Heart left ventricle (tissue), 16 donors: ENCODE measurements around the gene ITPR3. TPM values are rescaled to one million over a fixed set of nuclear protein-coding genes. Genes with fewer than 3 reads are reported as not detected.

ENCODE experiments used
- ATAC-seq, 4 donors: fragments of 200-7000 bp; cut with Tn5 transposase; one replicate each; pipeline ENCODE4 v1.9.1; 2020 to 2022; ENCODE audit warnings: moderate library complexity in 4 of 4, mild to moderate bottlenecking in 3 of 4, moderate number of reproducible peaks in 1 of 4
- DNase-seq, 5 donors: peaks; one replicate each; pipeline ENCODE4 v3.0.0-alpha.2; 2020
- H3K27ac ChIP-seq, 12 donors: fragments of 200-600 bp; sonication (generic) in 4 of 12; one replicate each; pipeline versions ENCODE4 v1.5.0 to v1.8.0; 2016 to 2022; ENCODE audit warnings: mild to moderate bottlenecking in 2 of 12
- H3K27me3 ChIP-seq, 9 donors: fragments of 200-600 bp; sonication (generic) in 2 of 9; one replicate each; pipeline versions ENCODE4 v1.5.1 to v1.8.0; 2016 to 2022; ENCODE audit warnings: mild to moderate bottlenecking in 3 of 9
- H3K36me3 ChIP-seq, 9 donors: fragments of 200-600 bp; sonication (generic) in 2 of 9; one replicate each; pipeline versions ENCODE4 v1.5.0 to v1.8.0; 2018 to 2022; ENCODE audit warnings: mild to moderate bottlenecking in 2 of 9
- H3K4me1 ChIP-seq, 12 donors: fragments of 200-600 bp; sonication (generic) in 4 of 12; one replicate each; pipeline versions ENCODE4 v1.5.0 to v1.8.0; 2016 to 2022; ENCODE audit warnings: mild to moderate bottlenecking in 3 of 12
- H3K4me3 ChIP-seq, 12 donors: fragments of 200-600 bp; sonication (generic) in 4 of 12; one replicate each; pipeline versions ENCODE4 v1.5.0 to v1.8.0; 2017 to 2022; ENCODE audit warnings: mild to moderate bottlenecking in 9 of 12, moderate library complexity in 4 of 12
- H3K9me3 ChIP-seq, 12 donors: fragments of 200-600 bp; sonication (generic) in 4 of 12; one replicate each; pipeline versions ENCODE4 v1.5.0 to v1.8.0; 2016 to 2022; ENCODE audit warnings: mild to moderate bottlenecking in 1 of 12
- POLR2A ChIP-seq, 2 donors: fragments of 450-650 bp; IDR thresholded peaks; one replicate each; pipeline ENCODE4 v1.6.1; 2017; ENCODE audit warnings: antibody characterized with exemption in 2 of 2, mild to moderate bottlenecking in 2 of 2, moderate library complexity in 2 of 2
- WGBS, 4 donors: extraction: QIAGEN DNeasy Blood & Tissue Kit in 2 of 4; methylation state at CpG; one replicate each; pipeline versions ENCODE4 v1.1.5 to v1.1.7; 2013 to 2018; 5-methylcytosine and 5-hydroxymethylcytosine counted together
- intact Hi-C, 10 donors: fragments of 100-400 bp; cut with DNase I; formaldehyde crosslinking; loops; one replicate each; pipeline versions ENCODE4 v1.11.1 to v1.14.2; 2022
- polyA plus RNA-seq, 2 donors: library from polyadenylated mRNA; stranded (reverse); fragments of 200-250 nt; gene quantifications; one replicate each; pipeline ENCODE4 v1.2.3, GENCODE V29; 2013
- total RNA-seq, 9 donors: library from RNA; depleted of rRNA in 2 of 9; stranded (reverse); fragments of >200 nt in 2 of 9; fragmentation: NEBNext Ultra II Directional in 3 of 9; extraction: Animal tissue kit (Norgen Biotek cat#: 25700) in 3 of 9; gene quantifications; one replicate each; pipeline versions ENCODE4 v1.1.0 to v1.2.4, GENCODE V29; 2016 to 2023
- TF ChIP-seq, protein P1 (sequence below), 12 donors: fragments of 200-600 bp; sonication (generic) in 4 of 12; IDR thresholded peaks; one replicate each; pipeline versions ENCODE4 v1.5.0 to v1.8.0; 2018 to 2022; ENCODE audit warnings: antibody characterized with exemption in 12 of 12, mild to moderate bottlenecking in 5 of 12
- donor health status: ischemic (EF 13 %, LVEDD 7.1; RV severe dilation, severe dysfunction).
- donor health status: healthy with polysubstance abuse.
- donor health status: DM: no; HTN: yes; CAD: no.
- donor health status: DM: no; HTN: no; CAD: no.
- donor health status: ischemic (EF 25% LVEDD 6.9; RV normal size, moderate dysfunction).
- donor health status: ischemic (EF 25% LVEDD 5.7; RV mildly dilated, moderate dysfunction).
- donor health status: healthy.
- donor health status: DM: yes; HTN: yes; CAD: no.
- donor health status: ischemic (EF 35%, LVEDD 5.7; RV mildly dilated, moderate dysfunction).
- donor health status: nonischemic (EF 11% LVEDD 7.7; RV severe dilation, severe dysfunction).
- donor health status: DM: yes; HTN: yes; CAD: no.
- donor health status: PGD.
- donor health status: ischemic (EF 29% LVEDD 5.4; RV normal size, mild dysfunction).
- donor health status: nonischemic (EF 23%, LVEDD 6.1; RV moderate dilation, normal function).

The ITPR3 gene
- total and polyA plus RNA-seq, 11 donors = 4.8 to 33.5 (median 7.8) TPM

DNA sequence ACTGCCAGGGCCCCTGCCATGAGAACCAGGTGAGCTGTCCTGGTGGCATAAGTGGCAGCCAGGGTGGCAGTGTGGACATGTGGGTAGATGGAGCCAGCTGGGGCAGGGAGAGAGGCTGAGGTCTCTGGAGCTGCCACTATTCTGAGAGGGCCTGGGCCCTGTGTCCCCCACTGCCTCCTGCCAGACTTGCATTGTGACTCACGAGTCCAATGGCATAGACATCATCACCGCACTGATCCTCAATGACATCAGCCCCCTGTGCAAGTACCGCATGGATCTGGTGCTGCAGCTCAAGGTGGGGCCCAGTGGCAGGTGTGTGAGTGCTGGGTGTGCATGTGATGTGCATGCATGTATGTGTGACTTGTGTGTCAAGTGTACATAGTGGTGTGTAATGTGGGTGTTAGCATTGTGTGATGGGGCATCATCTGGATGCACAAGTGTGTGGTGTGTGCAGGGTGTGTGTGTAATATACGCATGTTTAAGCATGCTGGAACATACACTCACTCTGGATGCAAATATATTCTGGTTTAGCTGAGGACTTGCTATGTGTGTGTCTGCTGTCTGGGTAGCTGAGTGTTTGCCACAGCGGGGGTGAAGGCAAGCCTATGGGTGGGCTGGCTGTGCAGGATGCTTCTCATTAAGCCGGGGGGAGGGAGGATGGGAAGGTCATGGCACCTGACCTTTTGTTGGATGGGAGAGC lies 65.3 kb downstream of the ITPR3 start:
- DNase-seq = no peak
- ATAC-seq = no peak
- WGBS, 4 donors = 75 to 86% (median 82%) methylated on average over 6 of the region's 6 CpGs
- Histone ChIP-seq H3K27me3 (no peaks in the 10 kb centered on the region), H3K4me3 (no peak overlapping the region), H3K4me1 (peaks cover 0 to 14% (median 3%) of the 10 kb centered on the region in 12 donors), H3K9me3 (no peaks in the 10 kb centered on the region), H3K36me3 (peaks cover 0 to 87% (median 51%) of the 10 kb centered on the region in 9 donors), H3K27ac (no peak overlapping the region)
- TF ChIP-seq, protein P1, sequence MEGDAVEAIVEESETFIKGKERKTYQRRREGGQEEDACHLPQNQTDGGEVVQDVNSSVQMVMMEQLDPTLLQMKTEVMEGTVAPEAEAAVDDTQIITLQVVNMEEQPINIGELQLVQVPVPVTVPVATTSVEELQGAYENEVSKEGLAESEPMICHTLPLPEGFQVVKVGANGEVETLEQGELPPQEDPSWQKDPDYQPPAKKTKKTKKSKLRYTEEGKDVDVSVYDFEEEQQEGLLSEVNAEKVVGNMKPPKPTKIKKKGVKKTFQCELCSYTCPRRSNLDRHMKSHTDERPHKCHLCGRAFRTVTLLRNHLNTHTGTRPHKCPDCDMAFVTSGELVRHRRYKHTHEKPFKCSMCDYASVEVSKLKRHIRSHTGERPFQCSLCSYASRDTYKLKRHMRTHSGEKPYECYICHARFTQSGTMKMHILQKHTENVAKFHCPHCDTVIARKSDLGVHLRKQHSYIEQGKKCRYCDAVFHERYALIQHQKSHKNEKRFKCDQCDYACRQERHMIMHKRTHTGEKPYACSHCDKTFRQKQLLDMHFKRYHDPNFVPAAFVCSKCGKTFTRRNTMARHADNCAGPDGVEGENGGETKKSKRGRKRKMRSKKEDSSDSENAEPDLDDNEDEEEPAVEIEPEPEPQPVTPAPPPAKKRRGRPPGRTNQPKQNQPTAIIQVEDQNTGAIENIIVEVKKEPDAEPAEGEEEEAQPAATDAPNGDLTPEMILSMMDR (IDR thresholded peaks at IDR 0.05) = no peak
- no peak for TF ChIP-seq POLR2A (IDR thresholded peaks at IDR 0.05)
- intact Hi-C loops = no loop called here

DNA sequence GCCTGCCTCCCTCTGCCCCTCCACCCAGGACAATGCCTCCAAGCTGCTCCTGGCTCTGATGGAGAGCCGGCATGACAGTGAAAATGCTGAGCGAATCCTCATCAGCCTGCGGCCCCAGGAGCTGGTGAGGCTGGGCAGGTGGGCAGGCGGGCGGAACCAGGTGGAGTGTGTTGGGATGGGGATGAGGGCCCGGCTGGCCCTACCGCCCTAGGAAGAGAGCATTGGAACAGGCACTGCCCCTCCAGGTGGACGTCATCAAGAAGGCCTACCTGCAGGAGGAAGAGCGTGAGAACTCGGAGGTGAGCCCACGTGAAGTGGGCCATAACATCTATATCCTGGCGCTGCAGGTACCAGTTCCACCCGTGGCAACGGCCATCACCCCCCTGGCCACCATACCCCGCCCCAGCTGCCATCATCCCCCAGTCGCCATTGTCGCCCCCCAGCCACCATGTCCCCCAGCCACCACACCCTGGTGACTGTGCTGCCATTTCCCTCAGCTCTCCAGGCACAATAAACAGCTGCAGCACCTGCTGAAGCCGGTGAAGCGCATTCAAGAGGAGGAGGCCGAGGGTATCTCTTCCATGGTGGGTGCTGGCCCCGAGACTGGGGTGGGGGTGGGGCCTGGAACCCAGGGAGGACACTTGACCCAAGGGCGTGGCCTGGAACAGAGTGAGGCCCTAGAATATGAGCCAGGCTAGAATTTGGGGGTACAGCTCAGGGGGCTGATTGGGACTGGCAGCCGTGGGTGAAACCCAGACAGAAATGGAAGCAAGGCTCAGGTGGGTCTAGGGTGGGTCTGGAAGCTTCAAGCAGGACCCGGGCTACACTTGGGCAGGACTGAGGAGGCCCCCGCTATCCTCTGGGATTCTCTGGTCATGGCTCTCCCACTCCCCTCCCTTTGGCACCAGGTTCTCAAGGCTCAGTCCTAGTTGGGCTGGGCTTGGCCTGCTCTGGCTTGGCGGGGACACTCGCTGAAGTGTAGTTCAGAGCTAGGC lies 66.2 kb downstream of the ITPR3 start:
- 93 to 97% (median 96%) methylated on average over 26 to 27 of the region's 27 CpGs for WGBS, 4 donors
- no peaks in the 10 kb centered on the region for H3K27me3 ChIP-seq
- peaks cover 0 to 23% (median 12%) of the 10 kb centered on the region in 12 donors for H3K4me1 ChIP-seq
- no peak overlapping the region for H3K27ac ChIP-seq
- H3K36me3 ChIP-seq = peaks cover 0 to 88% (median 48%) of the 10 kb centered on the region in 9 donors
- DNase-seq (no peak), ATAC-seq (no peak)
- intact Hi-C loops = no loop called here
- no peaks in the 10 kb centered on the region for H3K9me3 ChIP-seq
- TF ChIP-seq POLR2A (IDR thresholded peaks at IDR 0.05) = no peak
- TF ChIP-seq, protein P1 (IDR thresholded peaks at IDR 0.05) = no peak
- H3K4me3 ChIP-seq = no peak overlapping the region

DNA sequence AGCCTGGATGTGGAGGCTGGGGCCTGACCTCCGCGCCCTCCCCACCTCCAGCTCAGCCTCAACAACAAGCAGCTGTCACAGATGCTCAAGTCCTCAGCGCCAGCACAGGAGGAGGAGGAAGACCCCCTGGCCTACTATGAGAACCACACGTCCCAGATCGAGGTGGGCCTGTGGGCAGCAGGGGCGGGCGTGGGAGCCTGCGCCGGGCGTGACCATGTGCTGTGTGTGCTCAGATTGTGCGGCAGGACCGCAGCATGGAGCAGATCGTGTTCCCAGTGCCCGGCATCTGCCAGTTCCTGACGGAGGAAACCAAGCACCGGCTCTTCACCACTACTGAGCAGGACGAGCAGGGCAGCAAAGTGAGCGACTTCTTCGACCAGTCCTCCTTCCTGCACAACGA lies 66.9 kb downstream of the ITPR3 start:
- no peak for ATAC-seq
- Histone ChIP-seq H3K27ac (no peak overlapping the region), H3K4me3 (no peak overlapping the region), H3K9me3 (no peaks in the 10 kb centered on the region), H3K27me3 (no peaks in the 10 kb centered on the region), H3K4me1 (peaks cover 0 to 31% (median 19%) of the 10 kb centered on the region in 12 donors), H3K36me3 (peaks cover 0 to 82% (median 46%) of the 10 kb centered on the region in 9 donors)
- no peak for TF ChIP-seq POLR2A (IDR thresholded peaks at IDR 0.05)
- TF ChIP-seq, protein P1 (IDR thresholded peaks at IDR 0.05) = no peak
- 95 to 100% (median 96%) methylated on average over 3 to 20 of the region's 20 CpGs for WGBS, 4 donors
- intact Hi-C loops = no loop called here
- peak in 1 of 5 donors; percentile 16 for DNase-seq
